GM12878 (cell line): ENCODE data around the gene SMPDL3A. TPM values are rescaled to one million over a fixed set of nuclear protein-coding genes. Genes with fewer than 3 reads are reported as not detected.

ENCODE experiments used
- ATAC-seq: fragments of 200-7000 bp; cut with Tn5 transposase; 3 replicates; pipeline ENCODE4 v1.9.1; 2020; ENCODE audit warnings: mild to moderate bottlenecking, moderate library complexity
- BruUV-seq: library from RNA; stranded (reverse); fragments of 400-500 nt; replicated peaks from 2 replicates; lab custom pipeline; 2021; lab: Mats Ljungman, UMichigan
- CTCF ChIA-PET: fragments of 300-600 bp; sonication (Branson Sonifier 250); formaldehyde crosslinking; extraction: SDS; loops from one replicate; lab custom pipeline; 2021; ENCODE audit warnings: inconsistent platforms; lab: Yijun Ruan, JAX
- POLR2A ChIA-PET: fragments of 350-600 bp; formaldehyde crosslinking; extraction: SDS; loops from one replicate; lab custom pipeline; 2021; ENCODE audit warnings: inconsistent platforms; lab: Charles Lee
- RAD21 ChIA-PET: fragments of 300-600 bp; sonication (Branson Sonifier 250); formaldehyde crosslinking; loops from one replicate; lab custom pipeline; 2023; ENCODE audit warnings: antibody characterized with exemption; ENCODE audit not compliant: unreplicated experiment; lab: Charles Lee
- SMC1A ChIA-PET: fragments of 300-600 bp; sonication (Branson Sonifier 250); formaldehyde crosslinking; loops from one replicate; lab custom pipeline; 2023; ENCODE audit not compliant: unreplicated experiment, uncharacterized antibody; lab: Charles Lee
- DNase-seq: peaks from one replicate; pipeline ENCODE4 v3.0.0-alpha.2; 2011; ENCODE audit warnings: low read depth, low spot score
- FAIRE-seq: peaks from 3 replicates; lab custom pipeline; 2011; peaks lifted over from hg19 to GRCh38; lab: Jason Lieb, UNC
- H2AFZ ChIP-seq: 2 replicates; pipeline ENCODE4 v1.6.0; 2011; ENCODE audit warnings: low read depth, low read length, control low read depth; ENCODE audit not compliant: control insufficient read depth
- H3K27ac ChIP-seq: 2 replicates; pipeline ENCODE4 v1.5.1; 2011; ENCODE audit warnings: control low read depth; ENCODE audit not compliant: control insufficient read depth, insufficient read depth
- H3K27me3 ChIP-seq, 2 experiments: replicated peaks in 1 of 2; 2 replicates each; pipeline versions ENCODE4 v1.6.0 to v1.6.1; 2011; ENCODE audit warnings: low read length in 1 of 2; ENCODE audit not compliant: control insufficient read depth in 2 of 2, insufficient read depth in 2 of 2
- H3K36me3 ChIP-seq, 2 experiments: 2 replicates each; pipeline ENCODE4 v1.5.1; 2011; ENCODE audit warnings: low read length in 1 of 2; ENCODE audit not compliant: control insufficient read depth in 2 of 2, insufficient read depth in 2 of 2
- H3K4me1 ChIP-seq: 2 replicates; pipeline ENCODE4 v1.6.1; 2011; ENCODE audit warnings: mild to moderate bottlenecking, low read length, moderate library complexity, mixed read lengths; ENCODE audit not compliant: control insufficient read depth, insufficient read depth
- H3K4me2 ChIP-seq: 2 replicates; pipeline ENCODE4 v1.6.0; 2011; ENCODE audit warnings: control low read depth; ENCODE audit not compliant: control insufficient read depth, insufficient read depth
- H3K4me3 ChIP-seq: fragments of 200-600 bp; sonication (generic); 2 replicates; pipeline ENCODE4 v1.5.1; 2016
- H3K79me2 ChIP-seq: 2 replicates; pipeline ENCODE4 v1.6.0; 2011; ENCODE audit warnings: low read length; ENCODE audit not compliant: control insufficient read depth, insufficient read depth
- H3K9ac ChIP-seq: 2 replicates; pipeline ENCODE4 v1.8.0; 2011; ENCODE audit warnings: low read length, control low read depth, mixed read lengths; ENCODE audit not compliant: control insufficient read depth, insufficient read depth
- H3K9me3 ChIP-seq: replicated peaks from 3 replicates; pipeline ENCODE4 v1.5.1; 2011; ENCODE audit warnings: mild to moderate bottlenecking, low read length; ENCODE audit not compliant: control insufficient read depth, insufficient read depth
- H4K20me1 ChIP-seq: 2 replicates; pipeline ENCODE4 v1.6.0; 2011; ENCODE audit not compliant: control insufficient read depth, insufficient read depth
- IRF3 ChIP-seq: fragments of 450-650 bp; IDR thresholded peaks from 2 replicates; pipeline ENCODE4 v1.6.1; 2014; ENCODE audit warnings: mild to moderate bottlenecking
- MEF2A ChIP-seq: IDR thresholded peaks from 2 replicates; pipeline ENCODE4 v1.6.1; 2011; ENCODE audit warnings: low read depth, mild to moderate bottlenecking, low read length, moderate library complexity; ENCODE audit not compliant: insufficient read depth
- POLR2AphosphoS2 ChIP-seq: IDR thresholded peaks from 2 replicates; pipeline ENCODE4 v1.6.1; 2011; ENCODE audit warnings: low read depth, mild to moderate bottlenecking, low read length, improper control_type of control experiment, moderate library complexity
- RAD21 ChIP-seq: IDR thresholded peaks from 2 replicates; pipeline ENCODE4 v1.6.1; 2011; ENCODE audit warnings: mild to moderate bottlenecking, low read depth, low read length, moderate library complexity; ENCODE audit not compliant: insufficient read depth
- RAD51 ChIP-seq: fragments of 450-650 bp; IDR thresholded peaks from 2 replicates; pipeline ENCODE4 v1.6.1; 2016; ENCODE audit warnings: moderate library complexity, mild to moderate bottlenecking, inconsistent platforms
- SMARCA5 ChIP-seq: fragments of 450-650 bp; IDR thresholded peaks from 2 replicates; pipeline ENCODE4 v1.6.1; 2017; ENCODE audit warnings: mild to moderate bottlenecking
- SREBF2 ChIP-seq: IDR thresholded peaks from 2 replicates; pipeline ENCODE4 v1.6.1; 2012; ENCODE audit warnings: mild to moderate bottlenecking, low read length
- ZNF274 ChIP-seq: IDR thresholded peaks from one replicate; pipeline ENCODE4 v1.8.0; 2011; ENCODE audit not compliant: insufficient read length, insufficient read depth
- WGBS: methylation state at CpG from one replicate; pipeline ENCODE4 v1.1.6; 2016; ENCODE audit warnings: low lambda C conversion rate; ENCODE audit not compliant: insufficient replicate concordance, insufficient coverage; ENCODE audit errors: missing lambda C conversion rate; 5-methylcytosine and 5-hydroxymethylcytosine counted together
- in situ Hi-C: fragments of 300-500 bp; cut with MboI; formaldehyde crosslinking; loops from 9 replicates; pipeline ENCODE4 v1.14.3; 2018; ENCODE audit warnings: mixed read lengths
- intact Hi-C: fragments of 100-400 bp; cut with micrococcal nuclease; formaldehyde crosslinking; loops from one replicate; pipeline ENCODE4 v1.14.2; 2022; ENCODE audit not compliant: unreplicated experiment
- polyA plus RNA-seq, 11 experiments: library from polyadenylated mRNA; depleted of rRNA in 4 of 11; unstranded in 6 of 11; stranded (reverse) in 5 of 11; fragments of >200 nt; fragmentation: Nextera tagmentation in 4 of 11; fragmentation: Illumina TruSeq in 1 of 11; extraction: Ambion mirVana in 4 of 11; extraction: Trizol in 1 of 11; gene quantifications; 1 replicate in 1 of 11; 2 replicates in 10 of 11; pipeline versions ENCODE4 v1.2.1 to v1.2.3, GENCODE V29; 2011 to 2016; ENCODE audit warnings: inconsistent platforms in 2 of 11, missing spikeins in 2 of 11, low read depth in 1 of 11
- total RNA-seq, 4 experiments: library from RNA; depleted of rRNA in 3 of 4; stranded (reverse); fragments of >200 nt in 3 of 4; fragmentation: Illumina TruSeq in 1 of 4; extraction: Trizol in 1 of 4; gene quantifications; 2 replicates each; pipeline versions ENCODE4 v1.2.1 to v1.2.3, GENCODE V29; 2013 to 2021
- TF ChIP-seq, protein P1 (sequence below): fragments of 450-650 bp; IDR thresholded peaks from 2 replicates; pipeline ENCODE4 v1.6.1; 2018; ENCODE audit warnings: borderline replicate concordance, mild to moderate bottlenecking; ENCODE audit not compliant: partially characterized antibody

The SMPDL3A gene
- total and polyA plus RNA-seq, 10 of the 15 experiments (the other 5 are each of a cell fraction or from before 2014, with no cell fraction given) = 0.05 to 0.91 (median 0.09) TPM; not detected in 3

- Histone ChIP-seq H3K27me3 (no peaks in the 10 kb centered on the region), H3K4me1 (no peaks in the 10 kb centered on the region), H3K4me3 (no peak within 1 kb of the TSS), H3K27ac (no peak within 1 kb of the TSS), H3K4me2 (no peak within 1 kb of the TSS), H4K20me1 (no peaks in the 10 kb centered on the region), H3K9ac (no peak within 1 kb of the TSS), H3K79me2 (no peaks in the 10 kb centered on the region), H2AFZ (no peak within 1 kb of the TSS), H3K9me3 (no peaks in the 10 kb centered on the region), H3K36me3 (no peaks in the 10 kb centered on the region)
- ChIA-PET CTCF (interaction anchor here (0.6 to 1.5 kb wide), 6 partner anchors 9 to 90 kb away, joined by 3 to 4 read pairs (median 4); partner anchors contain the start of gene SMPDL3A), POLR2A (interaction anchor here (1.1 kb wide), 1 partner anchor 10 kb away, joined by 3 read pairs; the partner anchor contains the start of gene SMPDL3A), SMC1A (interaction anchor here (0.7 to 1.4 kb wide), 3 partner anchors 56 to 208 kb away, joined by 3 to 4 read pairs (median 3); no protein-coding TSS in a partner anchor), RAD21 (interaction anchor here (0.8 to 1.5 kb wide), 4 partner anchors 10 to 59 kb away, joined by 3 to 5 read pairs (median 4); partner anchors contain the start of gene SMPDL3A)
- in situ Hi-C loops = no loop called here
- ATAC-seq (no peak), DNase-seq (no peak), FAIRE-seq (no peak)
- no TSS peak for BruUV-seq
- 48% methylated on average over 3 of the region's 3 CpGs for WGBS
- intact Hi-C loops = no loop called here
- TF ChIP-seq SREBF2 (no peak), IRF3 (no peak), MEF2A (no peak), SMARCA5 (no peak), RAD21 (no peak), RAD51 (no peak), ZNF274 (no peak), POLR2AphosphoS2 (no peak)
- TF ChIP-seq, protein P1, sequence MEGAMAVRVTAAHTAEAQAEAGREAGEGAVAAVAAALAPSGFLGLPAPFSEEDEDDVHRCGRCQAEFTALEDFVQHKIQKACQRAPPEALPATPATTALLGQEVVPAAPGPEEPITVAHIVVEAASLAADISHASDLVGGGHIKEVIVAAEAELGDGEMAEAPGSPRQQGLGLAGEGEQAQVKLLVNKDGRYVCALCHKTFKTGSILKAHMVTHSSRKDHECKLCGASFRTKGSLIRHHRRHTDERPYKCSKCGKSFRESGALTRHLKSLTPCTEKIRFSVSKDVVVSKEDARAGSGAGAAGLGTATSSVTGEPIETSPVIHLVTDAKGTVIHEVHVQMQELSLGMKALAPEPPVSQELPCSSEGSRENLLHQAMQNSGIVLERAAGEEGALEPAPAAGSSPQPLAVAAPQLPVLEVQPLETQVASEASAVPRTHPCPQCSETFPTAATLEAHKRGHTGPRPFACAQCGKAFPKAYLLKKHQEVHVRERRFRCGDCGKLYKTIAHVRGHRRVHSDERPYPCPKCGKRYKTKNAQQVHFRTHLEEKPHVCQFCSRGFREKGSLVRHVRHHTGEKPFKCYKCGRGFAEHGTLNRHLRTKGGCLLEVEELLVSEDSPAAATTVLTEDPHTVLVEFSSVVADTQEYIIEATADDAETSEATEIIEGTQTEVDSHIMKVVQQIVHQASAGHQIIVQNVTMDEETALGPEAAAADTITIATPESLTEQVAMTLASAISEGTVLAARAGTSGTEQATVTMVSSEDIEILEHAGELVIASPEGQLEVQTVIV = no peak
These were observed 9.4 kb upstream of the SMPDL3A start, which contains the start of gene FABP7 for GRCh38 chr6:122779667-122780066. Gene FABP7 (plus strand): TSS chr6:122779716. CDS start chr6:122779795, 79 bp downstream.
